GM19043 (cell line): ENCODE measurements around the gene DMD.

Source experiments
- ATAC-seq: cut with Tn5 transposase; IDR thresholded peaks from one replicate; pipeline ENCODE4 v1.9.1; 2021; ENCODE audit warnings: low read depth; ENCODE audit not compliant: unreplicated experiment

Gene DMD

DNA sequence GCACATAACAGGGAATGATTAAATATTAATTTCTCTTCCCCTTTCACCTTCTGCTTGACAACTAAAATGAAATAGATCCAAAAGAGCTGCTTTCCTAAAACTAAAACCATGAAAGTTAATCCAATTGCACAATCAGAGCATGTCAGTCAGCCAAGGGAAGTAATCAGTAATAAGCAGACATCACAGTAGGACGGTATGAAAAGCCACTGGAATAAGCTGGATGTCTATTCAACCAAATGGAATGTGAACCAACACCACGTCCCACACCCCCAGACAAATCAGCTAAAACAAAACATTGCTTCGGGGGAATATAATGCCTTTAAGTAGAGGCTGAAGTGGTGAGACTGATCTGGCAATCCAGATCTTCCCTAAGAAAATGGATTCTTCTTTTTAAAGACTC lies 1280.1 kb downstream of the DMD start:
- no peak for ATAC-seq

- no peak for ATAC-seq
Measured at GRCh38 chrX:31929366-31929765, 1282.0 kb downstream of the DMD start.

GRCh38 chrX:31921236-31921635 lies 1290.1 kb downstream of the DMD start:
- no peak for ATAC-seq

GRCh38 chrX:31909850-31910572 lies 1301.3 kb downstream of the DMD start:
- ATAC-seq = no peak

DNA sequence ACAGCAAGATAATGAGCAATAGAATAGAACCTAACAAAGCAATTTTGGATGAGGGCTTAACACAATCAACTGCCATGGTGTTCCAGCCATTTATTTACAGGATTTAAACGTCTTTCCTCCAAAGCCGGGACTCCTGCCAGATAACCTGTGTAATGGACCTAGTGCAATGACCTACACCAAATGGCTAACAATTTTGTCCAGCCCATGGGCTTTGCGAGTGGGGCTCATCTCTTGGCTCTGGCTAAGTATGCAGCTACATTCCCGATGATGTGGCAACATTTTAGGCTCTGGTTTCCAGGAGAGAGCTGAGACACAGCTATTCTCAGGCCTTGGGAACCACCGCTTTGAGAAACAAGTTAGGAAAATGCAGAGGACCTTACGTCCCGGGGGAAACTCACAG lies 1317.2 kb downstream of the DMD start:
- ATAC-seq = no peak

GRCh38 chrX:31893525-31893924 lies 1317.8 kb downstream of the DMD start:
- ATAC-seq = no peak

- no peak for ATAC-seq
Measured at GRCh38 chrX:31889088-31889487, 1322.3 kb downstream of the DMD start.

GRCh38 chrX:31884535-31884934 lies 1326.8 kb downstream of the DMD start:
- no peak for ATAC-seq

GRCh38 chrX:31872007-31872406 lies 1339.3 kb downstream of the DMD start:
- ATAC-seq = no peak

- ATAC-seq = no peak
Measured at GRCh38 chrX:31870267-31870666, 1341.1 kb downstream of the DMD start.

DNA sequence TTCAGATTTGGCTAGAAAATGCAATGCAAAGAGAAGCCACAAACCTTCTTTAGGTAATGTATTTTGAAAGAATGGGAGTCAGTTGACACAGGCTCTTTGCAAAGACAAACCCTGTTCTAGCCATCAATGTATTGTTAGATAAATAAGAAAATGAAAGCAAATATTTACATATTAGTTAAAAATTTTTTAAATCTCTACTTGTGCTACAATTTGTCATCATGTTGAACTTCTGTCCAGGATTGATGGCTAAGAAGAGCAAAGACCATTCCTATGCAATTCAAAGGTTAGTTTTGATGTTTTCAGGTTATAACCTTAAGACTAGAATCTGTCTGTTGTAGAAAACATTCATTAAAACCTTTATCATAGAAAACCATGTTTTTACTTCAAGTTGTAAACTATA lies 1350.7 kb downstream of the DMD start:
- ATAC-seq = no peak

DNA sequence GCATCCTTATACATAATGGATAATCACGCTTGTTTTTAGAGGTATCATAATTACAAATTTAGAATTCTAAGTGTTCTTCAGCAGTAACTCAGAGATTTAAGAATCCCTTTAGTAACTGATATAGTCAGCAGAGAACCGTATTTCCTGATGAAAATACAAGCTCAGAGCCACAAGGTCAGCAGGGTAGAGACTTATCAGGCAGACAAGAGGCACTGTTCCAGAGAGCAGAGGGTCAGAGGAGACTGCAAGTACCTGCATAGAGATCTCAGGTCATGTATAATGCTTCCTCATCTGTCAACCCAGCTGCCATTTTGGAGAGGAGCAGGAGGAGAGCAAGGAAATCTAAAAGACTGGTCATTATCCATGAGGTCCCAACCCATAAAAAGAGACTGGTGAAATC lies 1352.4 kb downstream of the DMD start:
- ATAC-seq = no peak

- ATAC-seq = no peak
Measured at GRCh38 chrX:31854716-31855115, 1356.6 kb downstream of the DMD start.

- ATAC-seq = no peak
Measured at GRCh38 chrX:31851761-31852160, 1359.6 kb downstream of the DMD start.

DNA sequence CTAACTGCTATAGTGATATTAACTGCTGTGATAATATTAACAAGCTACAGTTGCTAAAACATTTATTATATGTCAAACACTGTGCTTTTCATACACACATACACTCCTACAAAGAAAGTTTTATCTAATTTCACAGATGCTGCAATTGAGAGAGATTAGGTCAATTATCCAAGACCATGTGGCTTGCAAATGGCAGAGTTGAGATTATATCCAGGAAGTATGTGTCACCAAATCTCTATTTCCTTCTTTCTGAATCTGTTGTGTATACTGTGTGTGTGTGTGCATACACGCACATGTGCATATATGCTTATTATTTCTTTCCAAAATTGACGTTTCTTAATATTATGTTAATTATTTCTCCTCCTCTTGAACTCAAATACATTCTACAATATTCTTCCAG lies 1363.6 kb downstream of the DMD start:
- no peak for ATAC-seq

DNA sequence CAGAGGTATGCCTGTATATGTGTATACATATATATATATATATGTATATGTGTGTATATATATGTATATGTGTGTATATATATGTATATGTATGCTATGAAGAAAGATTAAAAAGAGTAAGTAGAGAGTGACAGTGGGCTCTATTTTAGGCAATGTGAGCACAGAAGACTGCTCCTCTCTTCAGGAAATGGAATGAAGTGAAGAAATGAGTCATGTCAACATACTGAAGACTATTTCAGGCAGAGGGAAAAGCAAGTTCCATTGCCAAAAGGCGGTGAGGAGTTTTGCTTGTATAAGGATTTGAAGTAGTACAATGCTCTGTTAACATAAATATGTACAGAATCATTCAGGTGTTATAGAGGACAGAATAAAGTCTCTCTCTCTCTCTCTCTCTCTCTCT lies 1366.3 kb downstream of the DMD start:
- no peak for ATAC-seq

GRCh38 chrX:31838617-31839016 lies 1372.7 kb downstream of the DMD start:
- ATAC-seq = no peak

DNA sequence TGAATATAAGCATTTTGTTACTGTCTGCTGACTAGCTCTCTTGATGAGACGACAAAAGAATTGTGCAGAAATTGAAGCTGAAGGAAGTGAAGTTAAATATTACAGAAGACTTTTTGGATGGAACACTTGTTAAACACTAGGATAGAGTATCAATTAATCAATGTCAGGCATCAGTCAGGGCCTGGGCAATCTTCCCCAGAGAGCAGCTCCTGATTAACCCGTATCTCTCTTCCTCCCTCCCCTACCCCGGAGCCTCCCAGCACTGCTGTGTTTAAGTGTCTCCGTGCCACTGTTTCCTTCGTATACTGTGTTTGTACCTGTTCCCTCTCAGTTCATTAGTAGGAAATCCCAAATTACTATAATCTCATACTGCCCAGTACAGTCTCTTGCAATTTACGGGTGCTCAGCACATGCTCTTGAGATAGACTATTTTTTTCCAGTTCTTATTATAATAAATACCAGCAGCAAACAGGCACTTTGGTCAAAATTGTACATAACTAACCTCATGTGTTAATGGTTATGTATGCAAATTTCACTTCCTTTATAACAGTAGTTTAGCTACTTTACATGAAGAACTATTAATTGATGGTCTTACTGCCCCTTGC lies 1373.8 kb downstream of the DMD start:
- no peak for ATAC-seq

GRCh38 chrX:31836479-31836878 lies 1374.9 kb downstream of the DMD start:
- ATAC-seq = no peak

GRCh38 chrX:31832263-31832662 lies 1379.1 kb downstream of the DMD start:
- no peak for ATAC-seq

DNA sequence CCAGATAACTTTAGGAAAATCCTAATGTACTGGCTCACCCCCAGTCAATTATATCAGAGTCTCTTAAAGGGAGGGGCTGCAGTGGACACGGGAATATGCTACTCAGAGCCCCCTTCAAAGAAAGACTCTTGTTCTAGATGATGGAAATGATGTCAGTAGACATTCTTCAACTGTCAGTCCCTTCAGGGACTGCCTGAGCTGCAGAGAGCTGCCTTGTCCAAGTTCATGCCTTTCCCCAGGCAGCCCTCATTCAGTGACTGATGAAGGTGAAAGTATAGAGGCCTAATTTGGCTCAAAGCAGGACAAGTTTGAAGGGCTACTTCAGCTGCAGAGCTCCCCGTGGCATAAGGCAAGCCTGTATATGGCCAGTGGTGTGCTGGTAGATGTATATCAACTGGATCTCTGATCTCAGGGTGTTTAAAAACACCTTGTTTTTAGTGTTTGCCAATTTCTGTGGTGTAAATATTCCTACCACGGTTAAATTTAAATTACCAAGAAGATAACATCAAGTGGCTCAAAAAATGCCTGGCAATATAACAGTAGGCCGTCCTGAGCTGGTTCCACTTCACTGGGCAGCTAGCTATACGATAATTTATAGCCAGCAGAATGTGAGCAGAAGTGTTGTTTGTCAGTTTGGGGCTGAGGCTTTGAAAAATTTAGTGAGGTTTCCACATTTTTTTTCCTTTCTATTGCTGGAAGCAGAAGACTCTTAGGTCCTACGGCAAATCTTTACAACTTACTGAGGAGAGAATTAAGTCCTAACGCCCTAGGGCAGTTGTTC lies 1390.7 kb downstream of the DMD start:
- ATAC-seq = no peak

GRCh38 chrX:31819455-31819854 lies 1391.9 kb downstream of the DMD start:
- ATAC-seq = no peak
